Measurements from ENCODE around the gene CBL. TPM values are rescaled to one million over a fixed set of nuclear protein-coding genes. Genes with fewer than 3 reads are reported as not detected.

Gene CBL
- total and polyA plus RNA-seq, 8 donors = 2.0 to 9.8 (median 3.8) TPM

DNA sequence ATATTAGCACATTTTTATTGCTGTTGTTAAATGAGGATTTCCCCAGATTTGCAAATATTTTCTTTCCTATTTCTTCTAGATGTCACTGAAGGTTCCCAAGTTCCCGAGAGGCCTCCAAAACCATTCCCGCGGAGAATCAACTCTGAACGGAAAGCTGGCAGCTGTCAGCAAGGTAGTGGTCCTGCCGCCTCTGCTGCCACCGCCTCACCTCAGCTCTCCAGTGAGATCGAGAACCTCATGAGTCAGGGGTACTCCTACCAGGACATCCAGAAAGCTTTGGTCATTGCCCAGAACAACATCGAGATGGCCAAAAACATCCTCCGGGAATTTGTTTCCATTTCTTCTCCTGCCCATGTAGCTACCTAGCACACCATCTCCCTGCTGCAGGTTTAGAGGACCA is 93.3 kb downstream of the CBL start:
- TF ChIP-seq, protein P1, sequence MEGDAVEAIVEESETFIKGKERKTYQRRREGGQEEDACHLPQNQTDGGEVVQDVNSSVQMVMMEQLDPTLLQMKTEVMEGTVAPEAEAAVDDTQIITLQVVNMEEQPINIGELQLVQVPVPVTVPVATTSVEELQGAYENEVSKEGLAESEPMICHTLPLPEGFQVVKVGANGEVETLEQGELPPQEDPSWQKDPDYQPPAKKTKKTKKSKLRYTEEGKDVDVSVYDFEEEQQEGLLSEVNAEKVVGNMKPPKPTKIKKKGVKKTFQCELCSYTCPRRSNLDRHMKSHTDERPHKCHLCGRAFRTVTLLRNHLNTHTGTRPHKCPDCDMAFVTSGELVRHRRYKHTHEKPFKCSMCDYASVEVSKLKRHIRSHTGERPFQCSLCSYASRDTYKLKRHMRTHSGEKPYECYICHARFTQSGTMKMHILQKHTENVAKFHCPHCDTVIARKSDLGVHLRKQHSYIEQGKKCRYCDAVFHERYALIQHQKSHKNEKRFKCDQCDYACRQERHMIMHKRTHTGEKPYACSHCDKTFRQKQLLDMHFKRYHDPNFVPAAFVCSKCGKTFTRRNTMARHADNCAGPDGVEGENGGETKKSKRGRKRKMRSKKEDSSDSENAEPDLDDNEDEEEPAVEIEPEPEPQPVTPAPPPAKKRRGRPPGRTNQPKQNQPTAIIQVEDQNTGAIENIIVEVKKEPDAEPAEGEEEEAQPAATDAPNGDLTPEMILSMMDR (IDR thresholded peaks at IDR 0.05) = no peak
- Histone ChIP-seq H3K4me1 (no peaks in the 10 kb centered on the region), H3K27ac (no peak overlapping the region), H3K27me3 (no peaks in the 10 kb centered on the region), H3K4me3 (no peak overlapping the region), H3K36me3 (peaks cover 0 to 5% (median 0%) of the 10 kb centered on the region in 3 donors), H3K9me3 (no peaks in the 10 kb centered on the region)
- intact Hi-C loops (cut with DNase I) = no loop called here
- FAIRE-seq (no peak), DNase-seq (no peak), ATAC-seq (no peak)
- WGBS, 2 donors = 95 to 97% methylated on average over 9 of the region's 9 CpGs

DNA sequence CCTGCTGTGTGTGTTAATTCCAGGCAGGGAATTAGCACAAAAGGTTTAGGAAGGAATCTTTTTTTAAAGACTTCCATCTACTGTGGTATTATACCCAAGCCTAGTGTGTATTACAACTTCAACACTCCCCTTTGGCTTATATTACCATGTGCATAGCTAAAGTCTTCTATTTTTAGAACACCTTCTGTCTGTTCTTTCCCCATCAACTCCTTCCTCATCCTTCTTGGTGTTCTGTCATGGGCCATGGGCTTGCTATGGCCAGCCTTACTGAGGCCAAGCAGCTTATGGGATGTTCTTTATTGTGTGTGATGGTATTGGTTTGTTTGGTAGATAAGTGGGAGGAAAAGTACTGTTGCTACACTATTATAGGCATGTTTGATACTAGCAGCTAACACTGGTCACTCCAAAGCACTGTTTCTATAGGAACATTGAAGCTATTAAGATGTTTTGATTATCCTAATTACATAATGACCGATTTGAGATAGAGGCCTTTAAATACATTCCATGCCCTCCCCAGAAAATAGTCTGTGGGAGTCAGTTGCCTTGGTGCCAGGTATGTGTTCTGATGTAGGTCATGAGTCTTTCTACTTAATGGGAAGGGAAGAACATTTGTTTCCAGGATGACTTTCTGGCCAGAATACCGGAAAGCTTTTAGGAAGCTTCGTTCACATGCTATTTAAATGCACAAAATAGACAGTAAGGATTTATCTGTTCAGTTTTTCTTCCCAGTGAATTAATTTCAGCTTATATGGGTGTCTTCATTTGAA is 94.2 kb downstream of the CBL start:
- intact Hi-C loops (cut with DNase I) = no loop called here
- FAIRE-seq (no peak), ATAC-seq (no peak)

GRCh38 chr11:119303227-119303718 is 97.1 kb downstream of the CBL start:
- Histone ChIP-seq H3K36me3 (peaks cover 0 to 5% (median 0%) of the 10 kb centered on the region in 3 donors), H3K4me3 (no peak overlapping the region), H3K4me1 (no peaks in the 10 kb centered on the region), H3K9me3 (no peaks in the 10 kb centered on the region), H3K27me3 (no peaks in the 10 kb centered on the region), H3K27ac (no peak overlapping the region)
- ATAC-seq (no peak), DNase-seq (no peak), FAIRE-seq (no peak)
- intact Hi-C loops (cut with DNase I) = no loop called here
- WGBS, 2 donors = 88 to 91% methylated on average over 5 of the region's 5 CpGs
- TF ChIP-seq, protein P1 (IDR thresholded peaks at IDR 0.05) = no peak

More for the DNA sequence above, 94.2 kb downstream of the CBL start:
- no peaks in the 10 kb centered on the region for H3K27me3 ChIP-seq
- TF ChIP-seq, protein P1 (IDR thresholded peaks at IDR 0.05) = no peak
- no peaks in the 10 kb centered on the region for H3K9me3 ChIP-seq
- peaks cover 0 to 5% (median 0%) of the 10 kb centered on the region in 3 donors for H3K36me3 ChIP-seq
- 76 to 89% methylated on average over 3 of the region's 3 CpGs for WGBS, 2 donors
- no peaks in the 10 kb centered on the region for H3K4me1 ChIP-seq
- H3K27ac ChIP-seq = no peak overlapping the region
- H3K4me3 ChIP-seq = no peak overlapping the region
- DNase-seq = no peak

DNA sequence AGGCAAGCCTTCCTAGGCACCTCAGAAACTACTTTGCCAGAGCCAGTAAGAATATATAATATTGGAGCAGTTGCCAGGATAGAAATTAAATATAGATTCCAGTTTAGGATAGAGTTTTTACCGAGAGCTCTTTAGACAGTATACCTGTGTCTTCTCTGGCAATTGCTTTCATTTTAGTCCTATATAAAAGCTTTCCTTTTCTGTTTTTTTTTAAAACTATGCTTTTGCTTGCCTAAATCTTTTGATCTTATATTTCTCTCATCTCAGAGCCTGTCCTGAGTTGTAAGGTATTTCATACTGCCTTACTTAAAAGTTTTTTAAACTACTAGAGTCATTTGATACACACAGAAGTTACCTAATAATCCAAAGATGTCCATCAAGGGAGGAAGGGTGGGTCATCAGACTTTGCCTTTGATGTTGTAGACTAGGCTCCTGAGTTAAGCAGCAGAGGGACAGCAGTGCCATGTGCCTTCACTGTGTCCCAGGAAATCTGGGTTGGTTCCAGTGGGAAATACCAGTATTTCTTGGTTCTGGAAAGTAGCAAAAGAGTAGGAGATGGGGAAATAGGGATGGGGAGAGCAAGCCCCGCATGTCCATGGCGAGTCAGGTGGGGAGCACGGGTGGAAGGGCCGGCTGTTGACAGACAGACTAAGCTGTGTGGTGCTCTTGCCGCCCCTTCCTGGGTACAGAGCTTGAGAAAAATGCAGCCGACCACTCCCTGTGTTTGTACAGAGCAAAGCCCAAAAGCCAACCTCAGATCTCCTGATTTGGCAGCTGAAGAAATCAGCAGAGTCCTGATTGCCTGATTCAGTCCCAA is 99.6 kb downstream of the CBL start:
- intact Hi-C loops (cut with DNase I) = no loop called here
- TF ChIP-seq, protein P1 (IDR thresholded peaks at IDR 0.05) = no peak
- Histone ChIP-seq H3K27me3 (no peaks in the 10 kb centered on the region), H3K4me1 (no peaks in the 10 kb centered on the region), H3K9me3 (no peaks in the 10 kb centered on the region), H3K27ac (no peak overlapping the region), H3K4me3 (no peak overlapping the region), H3K36me3 (peaks cover 0 to 5% (median 0%) of the 10 kb centered on the region in 3 donors)
- DNase-seq (no peak), FAIRE-seq (no peak), ATAC-seq (peak in 1 of 4 donors; percentile 12)
- 91 to 98% methylated on average over 7 of the region's 7 CpGs for WGBS, 2 donors

All from pancreas (tissue), 10 donors.